Dedifferentiated amniotic fluid mesenchymal stem cell (primary cell): ENCODE data around the gene RAD54L.
A peak's percentile ranks its signal among the peaks of the same experiment; 100 is the strongest.
"Not testable (repeated sequence)": the region's sequence is repeated elsewhere in the genome, so short reads cannot be mapped to it uniquely, and the experiment has no call there.

Experiments
- DNase-seq: peaks from one replicate; pipeline ENCODE4 v3.0.0-alpha.2; 2016; ENCODE audit errors: extremely low spot score

The RAD54L gene

DNA sequence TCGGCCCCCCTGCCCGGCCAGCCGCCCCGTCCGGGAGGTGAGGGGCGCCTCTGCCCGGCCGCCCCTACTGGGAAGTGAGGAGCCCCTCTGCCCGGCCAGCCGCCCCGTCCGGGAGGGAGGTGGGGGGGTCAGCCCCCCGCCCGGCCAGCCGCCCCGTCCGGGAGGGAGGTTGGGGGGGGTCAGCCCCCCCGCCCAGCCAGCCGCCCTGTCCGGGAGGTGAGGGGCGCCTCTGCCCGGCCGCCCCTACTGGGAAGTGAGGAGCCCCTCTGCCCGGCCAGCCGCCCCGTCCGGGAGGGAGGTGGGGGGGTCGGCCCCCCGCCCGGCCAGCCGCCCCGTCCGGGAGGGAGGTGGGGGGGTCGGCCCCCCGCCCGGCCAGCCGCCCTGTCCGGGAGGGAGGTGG, 5.8 kb upstream of the RAD54L start:
- not testable (repeated sequence) for DNase-seq

DNA sequence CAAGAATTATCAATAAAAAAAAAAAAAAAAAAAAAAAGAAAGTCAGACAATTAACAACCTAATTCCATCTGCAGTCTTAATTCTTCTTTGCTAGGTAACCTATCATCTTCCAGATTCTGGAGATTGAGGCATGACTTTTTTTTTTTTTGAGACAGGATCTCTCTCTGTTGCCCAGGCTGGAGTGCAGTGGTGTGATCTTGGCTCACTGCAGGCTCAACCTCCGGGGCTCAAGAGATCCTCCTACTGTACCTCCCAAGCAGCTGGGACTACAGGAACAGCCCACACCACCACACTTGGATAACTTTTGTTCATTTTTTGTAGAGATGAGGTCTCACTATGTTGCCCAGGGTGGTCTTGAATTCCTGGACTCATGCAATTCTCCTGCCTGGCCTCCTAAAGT, 4.6 kb upstream of the RAD54L start:
- no peak for DNase-seq

DNA sequence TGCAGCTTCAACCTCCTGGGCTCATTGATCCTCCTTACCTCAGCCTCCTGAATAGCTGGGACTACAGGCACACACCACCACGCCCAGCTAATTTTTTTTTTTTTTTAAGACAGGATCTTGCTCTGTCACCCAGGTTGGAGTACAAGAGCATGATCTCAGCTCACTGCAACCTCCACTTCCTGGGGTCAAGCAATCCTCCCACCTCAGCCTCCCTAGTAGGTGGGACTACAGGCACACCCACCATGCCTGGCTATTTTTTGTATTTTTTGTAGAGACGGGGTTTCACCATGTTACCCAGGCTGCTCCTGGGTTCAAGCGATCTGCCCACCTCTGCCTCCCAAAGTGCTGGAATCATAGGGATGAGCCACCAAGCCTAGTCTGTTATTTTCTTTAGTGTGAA, 3.7 kb upstream of the RAD54L start:
- DNase-seq, result not testable (repeated sequence)

DNA sequence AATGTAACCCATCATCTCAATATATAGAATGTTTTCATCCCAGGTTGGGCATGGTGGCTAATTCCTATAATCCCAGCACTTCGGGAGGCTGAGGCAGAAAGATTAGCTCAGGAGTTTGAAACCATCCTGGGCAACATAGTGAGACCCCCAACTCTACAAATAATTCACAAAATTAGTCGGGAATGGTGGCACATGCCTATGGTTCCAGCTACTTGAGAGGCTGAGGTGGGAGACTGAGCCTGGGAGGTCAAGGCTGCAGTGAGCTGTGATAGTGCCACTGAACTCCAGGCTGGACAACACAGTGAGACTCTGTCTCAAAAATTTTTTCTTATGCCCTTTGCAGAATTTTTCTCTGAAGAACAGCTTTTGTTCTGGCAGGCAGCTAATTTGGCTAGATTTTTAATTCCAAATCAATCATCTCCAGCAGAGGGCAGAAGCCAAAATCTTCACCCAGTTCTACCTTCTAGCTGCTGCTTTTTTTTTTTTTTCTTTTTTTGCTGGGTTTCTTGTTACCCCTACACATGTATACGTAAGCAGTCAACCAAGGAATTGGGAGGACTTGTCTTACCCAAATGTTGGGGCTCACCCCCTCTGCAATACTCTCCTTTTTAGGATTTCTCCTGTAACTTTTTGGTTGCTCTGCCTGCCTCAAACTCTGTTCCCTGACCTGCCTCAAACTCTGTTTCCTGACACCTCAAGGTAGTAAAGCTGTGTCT, 2.7 kb upstream of the RAD54L start:
- no peak for DNase-seq

DNA sequence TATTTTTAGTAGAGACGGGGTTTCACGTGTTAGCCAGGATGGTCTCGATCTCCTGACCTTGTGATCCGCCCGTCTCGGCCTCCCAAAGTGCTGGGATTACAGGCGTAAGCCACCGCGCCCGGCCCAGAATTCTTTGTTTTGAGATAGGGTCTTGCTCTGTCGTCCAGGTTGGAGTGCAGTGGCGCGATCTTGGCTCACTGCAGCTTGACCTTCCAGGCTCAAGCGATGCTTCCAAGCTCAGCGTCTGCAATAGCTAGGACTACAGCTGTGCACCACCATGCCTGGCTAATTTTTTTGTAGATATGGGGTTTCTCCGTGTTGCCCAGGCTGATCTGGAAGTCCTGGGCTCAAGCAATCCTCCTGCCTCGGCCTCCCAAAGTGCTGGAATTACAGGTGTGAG, 1.4 kb upstream of the RAD54L start:
- DNase-seq, result not testable (repeated sequence)

DNA sequence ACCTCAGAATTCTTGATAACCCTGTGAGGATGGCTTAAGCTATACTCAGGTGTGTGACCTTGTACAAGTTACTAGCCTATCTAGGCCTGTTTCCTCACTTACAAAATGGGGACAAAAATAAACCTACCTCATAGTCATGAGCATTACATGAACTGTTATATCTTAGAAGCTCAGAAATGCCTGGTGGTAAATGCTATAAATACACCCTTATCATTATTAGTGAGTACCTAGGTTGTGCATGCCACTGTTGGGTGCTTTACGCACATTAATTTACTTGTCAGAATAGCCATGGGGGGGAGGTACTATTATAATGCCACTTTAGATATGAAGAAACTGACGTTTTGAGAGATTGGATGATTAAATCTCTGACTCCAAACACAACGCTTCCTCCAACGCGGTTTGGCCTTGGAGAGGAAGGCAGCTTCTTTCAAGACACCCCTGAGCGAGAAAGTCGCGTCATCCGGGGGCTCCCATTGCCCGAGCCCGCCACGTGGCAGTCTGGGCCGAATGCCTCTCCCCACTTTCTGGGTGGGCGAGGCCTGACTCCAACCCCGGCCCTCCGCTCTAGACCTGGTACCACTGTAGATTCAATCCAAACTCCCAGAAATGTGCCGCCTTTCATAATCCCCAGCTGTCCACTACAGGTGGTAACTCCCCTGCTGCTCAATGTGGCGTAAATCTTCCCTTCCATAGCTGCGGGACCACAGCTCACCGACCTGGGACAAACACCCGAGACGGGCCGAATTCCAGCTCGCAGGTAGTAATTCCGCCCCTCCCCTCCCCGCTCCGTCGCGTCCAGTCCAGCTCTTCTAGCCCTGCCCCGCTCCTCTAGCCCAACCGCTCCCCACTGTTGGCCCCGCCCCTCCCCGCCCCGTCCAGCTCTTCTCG, 771 bp upstream of the RAD54L start:
- peak; percentile 16 for DNase-seq

DNA sequence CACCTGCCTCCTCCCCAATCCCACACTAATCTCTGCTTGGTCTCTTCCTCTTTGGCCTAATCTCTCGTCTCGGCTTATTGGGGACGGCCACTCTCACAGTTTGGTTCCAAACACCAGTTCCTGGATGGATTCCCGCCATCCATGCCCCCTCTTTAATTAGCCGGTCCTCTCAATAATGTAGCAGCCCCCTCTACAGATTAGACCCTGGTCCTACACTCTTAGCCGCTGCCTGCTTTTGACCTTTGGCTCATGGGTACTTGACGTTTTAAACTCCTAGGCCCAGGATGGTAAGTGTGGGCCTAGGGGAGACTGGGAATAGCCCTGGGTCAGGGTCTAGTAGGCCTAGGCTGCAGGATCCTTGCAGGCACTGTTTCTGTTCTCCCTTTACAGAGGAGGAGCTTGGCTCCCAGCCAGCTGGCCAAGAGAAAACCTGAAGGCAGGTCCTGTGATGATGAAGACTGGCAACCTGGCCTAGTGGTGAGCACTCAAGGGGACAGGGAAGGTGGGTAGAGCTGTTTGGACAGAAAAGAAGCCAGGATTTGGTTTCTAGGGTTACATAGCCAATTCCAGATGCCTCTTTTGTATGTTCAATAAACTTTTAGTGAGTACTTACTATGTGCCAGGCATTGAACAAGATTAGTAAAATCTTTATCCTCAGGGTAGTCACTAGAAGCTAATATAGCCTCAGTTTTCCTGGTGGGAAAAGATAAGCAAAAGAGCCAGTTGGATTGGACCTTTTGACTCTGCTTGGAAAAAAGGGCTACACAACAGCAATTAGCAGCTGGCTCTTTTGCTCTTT, 758 bp downstream of the RAD54L start:
- DNase-seq, result no peak

DNA sequence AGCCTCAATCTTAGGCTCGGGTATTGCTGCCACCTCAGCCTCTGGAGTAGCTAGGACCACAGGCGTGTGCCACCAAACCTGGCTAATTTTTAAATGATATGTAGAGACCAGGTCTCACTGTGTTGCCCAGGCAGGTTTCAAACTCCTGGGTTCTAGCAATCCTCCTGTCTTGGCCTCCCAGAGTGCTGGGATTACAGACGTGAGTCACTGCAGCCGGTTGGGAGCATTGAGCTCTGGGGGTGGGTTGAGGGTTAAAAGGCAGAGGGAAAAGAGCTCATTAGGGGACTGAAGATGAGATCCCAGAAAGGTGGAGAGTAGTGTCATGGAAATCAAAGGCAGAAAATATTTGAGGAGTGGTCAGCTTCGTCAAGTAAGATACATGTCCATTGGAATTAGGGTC, 7.1 kb downstream of the RAD54L start:
- no peak for DNase-seq

DNA sequence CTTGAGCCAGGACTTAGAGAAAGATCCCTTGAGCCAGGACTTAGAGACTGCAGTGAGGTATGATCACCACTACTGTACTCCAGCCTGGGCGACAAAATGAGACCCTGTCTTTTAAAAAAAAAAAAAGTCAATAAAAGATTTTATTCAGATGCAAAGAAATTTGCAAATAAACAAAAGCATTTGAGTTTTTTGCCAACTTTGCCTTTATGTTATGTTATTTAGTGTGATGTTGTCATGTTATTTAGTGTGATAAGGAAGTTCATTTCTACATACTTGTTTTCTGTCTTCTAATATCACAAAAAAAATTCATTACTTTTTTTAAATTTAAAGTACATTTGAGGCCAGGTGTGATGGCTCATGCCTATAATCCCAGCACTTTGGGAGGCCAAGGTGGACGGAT, 9.0 kb downstream of the RAD54L start:
- DNase-seq, result no peak

DNA sequence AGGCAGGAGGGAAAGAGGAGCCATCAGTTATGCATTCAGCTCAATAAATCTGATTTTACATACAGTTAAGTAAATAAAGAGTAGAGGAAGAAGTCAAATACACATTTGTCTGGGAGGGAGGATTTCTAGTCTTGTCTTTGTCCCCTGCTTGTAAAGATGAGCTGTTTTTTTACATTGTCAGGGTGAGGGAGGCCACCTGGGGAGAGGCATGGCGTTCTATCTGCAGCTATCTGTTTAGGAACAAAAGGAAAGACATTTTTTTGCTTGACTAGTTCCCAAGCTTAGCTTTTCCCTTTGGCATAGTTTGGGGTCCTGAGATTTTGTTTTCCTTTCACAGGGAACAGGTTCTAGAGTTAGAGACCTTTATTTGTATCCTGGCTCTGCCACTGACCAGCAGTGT, 14.9 kb downstream of the RAD54L start:
- DNase-seq, result no peak

DNA sequence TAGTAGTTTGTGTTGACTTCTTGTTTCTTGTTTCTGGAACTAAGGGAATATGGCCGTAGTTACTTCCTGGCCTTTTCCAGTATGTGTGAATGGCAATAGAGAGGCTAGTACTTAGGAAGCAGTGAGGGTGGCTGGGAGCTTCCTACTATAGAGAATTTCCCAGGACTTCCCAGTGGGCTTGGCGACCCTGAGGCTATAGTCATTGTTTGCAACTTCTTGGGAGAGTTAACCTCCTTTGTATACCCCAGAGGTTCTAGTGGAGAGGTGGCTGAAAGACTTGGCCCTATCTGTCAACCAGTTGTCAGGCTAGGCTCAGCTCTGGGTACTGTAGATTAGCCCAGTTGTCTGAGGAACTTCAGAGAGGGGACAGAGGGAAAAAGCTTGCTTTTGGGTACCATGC, 15.6 kb downstream of the RAD54L start:
- no peak for DNase-seq

DNA sequence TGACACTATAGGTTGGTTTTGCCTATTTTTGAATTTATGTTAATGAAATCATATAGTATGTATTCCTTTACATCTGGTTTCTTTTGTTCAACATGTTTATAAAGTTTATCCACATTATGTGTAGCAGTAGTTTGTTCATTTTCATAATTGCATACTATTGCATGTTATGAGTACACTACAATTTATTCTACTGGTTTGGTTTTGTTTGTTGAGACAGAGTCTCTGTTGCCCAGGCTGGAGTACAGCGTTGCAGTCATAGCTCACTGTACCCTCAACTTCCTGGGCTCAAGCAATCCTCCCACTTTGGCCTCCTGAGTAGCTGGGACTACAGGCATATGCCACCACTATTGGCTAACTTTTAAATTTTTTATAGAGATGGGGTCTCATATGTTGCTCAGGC, 21.0 kb downstream of the RAD54L start:
- no peak for DNase-seq

DNA sequence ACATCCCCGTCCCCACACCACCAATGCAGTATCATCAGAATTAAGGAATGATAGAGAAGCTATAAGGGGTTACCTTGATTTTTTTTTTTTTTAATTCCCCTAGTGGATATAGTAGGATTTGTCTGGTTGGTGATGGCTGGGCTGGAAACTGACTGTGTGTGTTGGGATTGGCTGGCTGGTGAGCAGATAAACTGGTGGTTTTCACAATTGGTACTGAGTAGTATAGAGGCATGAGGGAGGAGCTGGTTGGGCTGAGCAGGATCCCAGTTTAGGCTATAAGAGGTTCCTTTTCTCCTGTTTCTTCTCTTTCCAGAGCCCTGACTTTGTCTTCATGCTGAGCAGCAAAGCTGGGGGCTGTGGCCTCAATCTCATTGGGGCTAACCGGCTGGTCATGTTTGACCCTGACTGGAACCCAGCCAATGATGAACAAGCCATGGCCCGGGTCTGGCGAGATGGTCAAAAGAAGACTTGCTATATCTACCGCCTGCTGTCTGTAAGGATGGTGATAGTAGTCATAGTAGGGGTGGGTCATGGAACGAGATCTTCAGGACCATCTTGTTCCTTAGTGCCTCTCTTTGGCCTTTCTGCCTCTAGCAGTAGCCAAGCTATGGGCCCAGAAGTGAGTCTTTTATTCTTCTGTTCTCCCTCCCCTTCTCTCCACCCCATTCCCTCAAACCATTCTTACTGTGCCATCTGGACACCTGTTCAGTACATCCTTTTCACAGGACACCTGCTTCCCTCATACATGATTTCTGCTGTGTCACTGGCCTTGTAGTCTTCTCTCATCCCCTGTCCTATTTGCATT, 26.9 kb downstream of the RAD54L start:
- no peak for DNase-seq

DNA sequence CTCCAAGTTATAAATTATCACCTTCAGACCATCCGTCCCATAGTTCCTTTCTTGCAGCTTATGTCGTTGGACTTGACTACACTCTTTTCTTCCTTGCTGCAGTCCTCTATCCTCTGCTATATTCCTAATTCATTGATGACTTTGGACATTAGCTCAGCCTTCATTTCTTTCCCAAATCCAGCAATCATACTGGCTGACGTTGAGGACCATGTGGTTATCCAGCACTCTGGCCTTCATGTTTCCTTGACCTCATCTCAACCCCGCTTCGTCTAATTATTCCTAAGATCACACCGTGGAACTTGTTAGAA, 27.4 kb downstream of the RAD54L start:
- no peak for DNase-seq

DNA sequence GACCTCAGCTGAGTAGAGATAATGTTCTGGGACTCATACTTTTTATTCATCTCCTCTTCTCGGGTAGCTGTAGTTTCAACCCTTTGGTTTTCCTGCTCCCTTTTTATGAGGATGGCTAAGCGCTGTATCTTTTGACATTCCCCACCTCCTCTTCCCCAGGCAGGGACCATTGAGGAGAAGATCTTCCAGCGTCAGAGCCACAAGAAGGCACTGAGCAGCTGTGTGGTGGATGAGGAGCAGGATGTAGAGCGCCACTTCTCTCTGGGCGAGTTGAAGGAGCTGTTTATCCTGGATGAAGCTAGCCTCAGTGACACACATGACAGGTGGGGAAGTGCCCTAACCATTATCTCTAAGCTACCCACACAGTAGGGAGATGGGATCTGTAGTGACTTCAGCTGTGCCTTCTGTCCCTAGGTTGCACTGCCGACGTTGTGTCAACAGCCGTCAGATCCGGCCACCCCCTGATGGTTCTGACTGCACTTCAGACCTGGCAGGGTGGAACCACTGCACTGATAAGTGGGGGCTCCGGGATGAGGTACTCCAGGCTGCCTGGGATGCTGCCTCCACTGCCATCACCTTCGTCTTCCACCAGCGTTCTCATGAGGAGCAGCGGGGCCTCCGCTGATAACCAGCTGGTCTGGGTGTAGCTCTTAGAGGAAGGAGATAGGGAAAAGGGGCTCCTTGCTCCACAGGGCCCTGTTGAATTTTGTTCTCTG, 30.3 kb downstream of the RAD54L start:
- no peak for DNase-seq

DNA sequence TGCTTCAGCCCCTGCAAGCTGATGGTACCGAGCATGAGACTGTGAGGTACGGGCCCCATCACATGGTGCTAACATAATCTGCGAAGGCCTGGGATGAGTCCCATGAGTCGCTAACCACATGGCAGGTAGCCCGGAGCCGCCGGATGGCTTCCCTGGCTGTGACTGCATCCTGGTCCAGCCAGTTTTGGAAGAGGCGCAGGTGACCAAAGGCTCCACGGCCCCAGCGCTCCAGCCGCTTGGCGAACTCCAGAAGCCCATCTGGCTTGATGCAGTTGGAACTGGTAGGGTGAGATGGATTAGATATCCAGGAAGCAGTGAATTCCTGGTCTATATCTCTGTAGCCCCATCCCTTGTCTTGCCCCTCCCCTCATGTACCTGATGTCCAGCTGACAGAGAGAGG, 31.2 kb downstream of the RAD54L start:
- DNase-seq, result no peak

DNA sequence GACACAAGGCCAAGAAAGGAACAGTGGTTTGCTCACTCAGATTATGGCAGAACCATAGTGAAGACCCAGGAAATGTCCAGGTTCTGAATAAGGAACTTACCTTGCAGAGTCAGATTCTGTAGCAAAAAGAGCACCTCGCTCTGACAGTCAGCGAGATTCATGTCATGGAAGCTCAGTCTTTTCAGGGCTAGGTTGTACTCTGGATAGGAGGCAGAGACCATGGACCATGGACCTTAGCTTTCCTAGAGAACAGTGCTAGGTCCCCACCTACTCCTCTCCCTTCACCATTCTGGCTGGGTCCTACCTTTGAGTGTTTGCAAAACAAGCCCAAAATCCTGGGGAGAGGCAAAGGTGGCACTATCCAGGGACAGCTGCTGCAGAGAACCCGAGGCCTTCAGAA, 32.5 kb downstream of the RAD54L start:
- DNase-seq, result no peak

DNA sequence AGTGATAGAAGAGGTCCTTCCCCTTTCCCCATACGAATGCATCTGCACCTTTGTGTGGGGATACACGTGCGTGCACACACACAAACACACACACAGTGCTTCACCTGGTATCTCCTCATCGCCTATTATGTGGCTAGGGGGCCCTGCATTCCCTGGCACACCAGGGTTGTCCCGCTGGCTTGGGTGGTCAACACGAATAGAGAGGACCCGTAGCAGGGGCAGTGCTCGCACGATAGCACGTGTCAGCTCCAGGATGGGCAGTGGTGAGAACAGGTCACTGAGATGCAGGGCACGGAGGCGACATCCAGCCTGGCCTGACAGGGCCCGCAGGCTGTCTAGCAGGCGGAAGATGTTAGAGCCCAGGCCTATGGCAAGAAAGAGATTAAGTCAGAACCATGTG, 33.5 kb downstream of the RAD54L start:
- DNase-seq, result no peak

DNA sequence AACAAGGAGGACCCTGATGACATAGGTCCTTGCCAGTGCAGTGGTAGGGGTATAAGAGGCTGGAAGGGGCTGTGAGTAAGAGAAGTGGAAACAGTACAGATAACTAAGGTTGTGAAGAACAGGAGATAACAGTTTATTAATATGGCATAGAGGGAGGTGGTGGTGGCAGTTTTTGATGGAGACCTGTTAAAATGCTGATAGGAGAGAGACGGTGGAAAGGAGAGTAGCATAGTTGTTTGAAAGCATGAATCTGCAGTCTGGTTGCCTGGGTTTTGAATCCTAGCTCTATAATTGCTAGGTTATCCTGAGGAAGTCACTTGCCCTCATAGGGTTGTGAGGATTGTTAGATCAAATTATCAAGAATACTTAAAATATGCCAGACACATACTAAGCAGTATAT, 36.5 kb downstream of the RAD54L start:
- no peak for DNase-seq

DNA sequence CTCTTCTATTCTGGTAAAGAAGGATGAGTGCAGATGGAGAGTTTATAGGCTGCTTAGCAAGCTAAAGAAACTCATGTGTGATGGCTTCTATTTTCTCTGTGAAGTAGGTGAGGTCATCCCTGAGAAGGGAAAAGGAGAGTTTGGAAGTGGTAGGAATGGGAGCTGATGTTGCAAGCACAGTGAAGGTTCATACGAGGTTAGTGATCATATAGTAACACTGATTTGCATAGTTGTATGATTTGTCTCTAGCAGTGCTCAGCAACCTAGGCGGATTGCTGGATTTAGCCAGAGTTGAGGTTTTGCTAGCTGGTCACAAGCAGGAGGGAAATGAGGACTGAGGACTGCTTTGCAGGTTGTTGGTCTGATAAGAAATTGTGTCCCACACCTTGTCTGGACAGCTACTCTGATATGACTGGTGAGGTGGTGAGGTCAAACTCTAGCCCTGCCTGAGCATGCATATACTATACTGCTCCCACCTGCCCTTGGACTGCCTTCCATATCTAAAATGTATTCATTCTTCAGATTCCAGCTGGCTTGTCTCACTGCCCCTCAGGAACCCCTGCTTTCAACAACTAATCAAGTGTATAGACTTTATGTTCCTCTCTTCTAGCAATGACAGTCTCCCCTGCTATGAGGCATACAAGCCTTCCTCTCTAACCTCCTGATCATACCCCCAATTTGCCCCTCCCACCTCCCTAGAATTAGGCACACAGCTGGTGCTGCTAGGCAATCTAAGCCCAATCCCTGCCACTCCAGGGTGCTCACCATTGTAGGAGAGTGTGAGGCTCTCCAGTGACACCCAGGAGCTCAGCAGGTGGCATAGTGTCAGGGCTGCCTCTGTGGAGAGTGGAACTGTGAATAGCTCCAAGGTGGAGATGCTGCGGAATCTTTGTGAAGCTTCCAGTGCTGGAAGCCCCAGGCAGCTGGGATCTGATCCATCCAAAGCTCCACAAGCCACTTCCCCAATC, 37.3 kb downstream of the RAD54L start:
- no peak for DNase-seq
